Ishikawa (cell line): ENCODE measurements around the gene ENO3.
A peak's percentile ranks its signal among the peaks of the same experiment; 100 is the strongest.

ENCODE experiments used
- CEBPB ChIP-seq: IDR thresholded peaks from 2 replicates; pipeline ENCODE4 v1.6.1; 2012
- CREB1 ChIP-seq: IDR thresholded peaks from 2 replicates; pipeline ENCODE4 v1.6.1; 2012; ENCODE audit warnings: low read depth
- EGR1 ChIP-seq: IDR thresholded peaks from 2 replicates; pipeline ENCODE4 v1.6.1; 2012
- EP300 ChIP-seq: IDR thresholded peaks from 2 replicates; pipeline ENCODE4 v1.6.1; 2012; ENCODE audit warnings: borderline replicate concordance
- FOXM1 ChIP-seq: IDR thresholded peaks from 2 replicates; pipeline ENCODE4 v1.6.1; 2012; ENCODE audit warnings: low read depth, borderline replicate concordance
- NFIC ChIP-seq: IDR thresholded peaks from 2 replicates; pipeline ENCODE4 v1.6.1; 2012
- RAD21 ChIP-seq: IDR thresholded peaks from 2 replicates; pipeline ENCODE4 v1.6.1; 2012; ENCODE audit warnings: low read depth
- TAF1 ChIP-seq: IDR thresholded peaks from 2 replicates; pipeline ENCODE4 v1.6.1; 2012; ENCODE audit warnings: low read depth, mild to moderate bottlenecking
- TCF12 ChIP-seq: IDR thresholded peaks from 2 replicates; pipeline ENCODE4 v1.6.1; 2012; ENCODE audit warnings: low read depth
- TEAD4 ChIP-seq: IDR thresholded peaks from 2 replicates; pipeline ENCODE4 v1.6.1; 2012
- YY1 ChIP-seq: IDR thresholded peaks from 2 replicates; pipeline ENCODE4 v1.6.1; 2012; ENCODE audit warnings: low read depth
- ZBTB7A ChIP-seq: IDR thresholded peaks from 2 replicates; pipeline ENCODE4 v1.6.1; 2012; ENCODE audit warnings: low read depth
- TF ChIP-seq, protein P1 (sequence below): IDR thresholded peaks from 2 replicates; pipeline ENCODE4 v1.6.1; 2012
- TF ChIP-seq, protein P2 (sequence below): IDR thresholded peaks from 2 replicates; pipeline ENCODE4 v1.6.1; 2012; ENCODE audit warnings: low read depth, mild to moderate bottlenecking
- TF ChIP-seq, protein P3 (sequence below): IDR thresholded peaks from 2 replicates; pipeline ENCODE4 v1.6.1; 2012

Gene ENO3

DNA sequence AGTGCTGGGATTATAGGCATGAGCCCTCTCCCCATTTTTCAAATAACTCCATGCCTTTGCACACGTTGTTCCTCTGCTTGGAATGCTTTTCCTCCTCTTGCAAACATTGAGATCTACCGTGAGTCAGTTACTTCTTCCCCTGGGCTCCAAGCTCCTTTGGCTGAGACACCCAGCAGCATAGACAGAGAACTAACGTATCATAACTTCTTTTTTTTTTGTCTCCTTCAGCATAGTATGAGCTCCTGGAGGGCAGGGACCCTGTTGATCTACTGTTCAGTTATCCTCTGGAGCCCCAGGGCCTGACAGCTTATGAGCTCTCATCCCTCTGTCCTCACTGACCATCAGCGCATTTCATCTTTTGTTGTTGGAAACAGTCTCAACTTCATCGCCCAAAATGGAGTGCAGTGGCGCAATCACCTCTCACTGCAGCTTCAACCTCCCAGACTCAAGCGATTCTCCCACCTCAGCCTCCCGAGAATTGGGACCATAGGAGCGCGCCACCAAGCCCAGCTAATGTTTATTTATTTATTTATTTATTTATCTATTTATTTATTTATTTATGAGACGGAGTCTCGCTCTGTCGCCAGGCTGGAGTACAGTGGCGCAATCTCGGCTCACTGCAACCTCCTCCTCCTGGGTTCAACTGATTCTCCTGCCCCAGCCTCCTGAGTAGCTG, 14.5 kb downstream of the ENO3 start:
- TF ChIP-seq TEAD4 (no peak), TAF1 (no peak), TCF12 (no peak), CREB1 (no peak), EGR1 (no peak), FOXM1 (no peak), CEBPB (no peak), NFIC (no peak), RAD21 (no peak), ZBTB7A (no peak), EP300 (no peak), YY1 (no peak)
- TF ChIP-seq, protein P1, sequence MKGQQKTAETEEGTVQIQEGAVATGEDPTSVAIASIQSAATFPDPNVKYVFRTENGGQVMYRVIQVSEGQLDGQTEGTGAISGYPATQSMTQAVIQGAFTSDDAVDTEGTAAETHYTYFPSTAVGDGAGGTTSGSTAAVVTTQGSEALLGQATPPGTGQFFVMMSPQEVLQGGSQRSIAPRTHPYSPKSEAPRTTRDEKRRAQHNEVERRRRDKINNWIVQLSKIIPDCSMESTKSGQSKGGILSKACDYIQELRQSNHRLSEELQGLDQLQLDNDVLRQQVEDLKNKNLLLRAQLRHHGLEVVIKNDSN = no peak
- TF ChIP-seq, protein P2, sequence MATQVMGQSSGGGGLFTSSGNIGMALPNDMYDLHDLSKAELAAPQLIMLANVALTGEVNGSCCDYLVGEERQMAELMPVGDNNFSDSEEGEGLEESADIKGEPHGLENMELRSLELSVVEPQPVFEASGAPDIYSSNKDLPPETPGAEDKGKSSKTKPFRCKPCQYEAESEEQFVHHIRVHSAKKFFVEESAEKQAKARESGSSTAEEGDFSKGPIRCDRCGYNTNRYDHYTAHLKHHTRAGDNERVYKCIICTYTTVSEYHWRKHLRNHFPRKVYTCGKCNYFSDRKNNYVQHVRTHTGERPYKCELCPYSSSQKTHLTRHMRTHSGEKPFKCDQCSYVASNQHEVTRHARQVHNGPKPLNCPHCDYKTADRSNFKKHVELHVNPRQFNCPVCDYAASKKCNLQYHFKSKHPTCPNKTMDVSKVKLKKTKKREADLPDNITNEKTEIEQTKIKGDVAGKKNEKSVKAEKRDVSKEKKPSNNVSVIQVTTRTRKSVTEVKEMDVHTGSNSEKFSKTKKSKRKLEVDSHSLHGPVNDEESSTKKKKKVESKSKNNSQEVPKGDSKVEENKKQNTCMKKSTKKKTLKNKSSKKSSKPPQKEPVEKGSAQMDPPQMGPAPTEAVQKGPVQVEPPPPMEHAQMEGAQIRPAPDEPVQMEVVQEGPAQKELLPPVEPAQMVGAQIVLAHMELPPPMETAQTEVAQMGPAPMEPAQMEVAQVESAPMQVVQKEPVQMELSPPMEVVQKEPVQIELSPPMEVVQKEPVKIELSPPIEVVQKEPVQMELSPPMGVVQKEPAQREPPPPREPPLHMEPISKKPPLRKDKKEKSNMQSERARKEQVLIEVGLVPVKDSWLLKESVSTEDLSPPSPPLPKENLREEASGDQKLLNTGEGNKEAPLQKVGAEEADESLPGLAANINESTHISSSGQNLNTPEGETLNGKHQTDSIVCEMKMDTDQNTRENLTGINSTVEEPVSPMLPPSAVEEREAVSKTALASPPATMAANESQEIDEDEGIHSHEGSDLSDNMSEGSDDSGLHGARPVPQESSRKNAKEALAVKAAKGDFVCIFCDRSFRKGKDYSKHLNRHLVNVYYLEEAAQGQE = no peak
- TF ChIP-seq, protein P3, sequence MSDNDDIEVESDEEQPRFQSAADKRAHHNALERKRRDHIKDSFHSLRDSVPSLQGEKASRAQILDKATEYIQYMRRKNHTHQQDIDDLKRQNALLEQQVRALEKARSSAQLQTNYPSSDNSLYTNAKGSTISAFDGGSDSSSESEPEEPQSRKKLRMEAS = no peak

DNA sequence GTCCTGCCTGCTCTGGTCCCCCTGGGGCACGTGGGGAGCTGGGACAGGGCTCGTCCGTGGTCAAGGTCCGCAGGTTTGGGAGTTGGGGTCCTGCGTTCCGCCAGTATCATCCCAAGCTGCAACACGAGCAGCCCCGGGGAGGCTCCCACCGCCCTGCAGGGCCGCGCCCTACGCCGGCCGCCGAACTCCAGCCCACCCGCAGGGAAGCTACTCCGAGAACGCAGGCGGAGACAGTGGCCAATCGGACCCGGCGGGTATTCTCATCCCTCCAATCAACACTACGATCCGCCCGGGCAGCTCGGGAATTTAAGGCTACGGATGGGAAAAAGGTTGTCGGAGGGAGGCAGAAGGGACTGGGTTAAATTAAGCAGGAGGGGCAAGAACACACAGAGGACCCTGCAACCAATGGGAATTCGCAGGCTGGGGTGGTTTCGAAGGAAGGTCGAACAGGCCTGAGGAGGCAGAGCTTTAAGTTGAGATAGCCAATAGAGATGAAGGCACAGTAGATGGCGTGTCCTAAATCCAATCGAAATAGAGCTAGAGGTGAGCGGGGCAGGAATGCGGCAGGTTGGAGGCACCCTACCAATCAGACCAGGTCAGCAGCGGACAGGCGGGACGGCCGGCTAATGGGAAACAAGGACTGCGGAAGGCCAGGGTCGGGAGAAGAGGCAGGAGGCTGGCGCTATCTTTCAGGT, 16.1 kb downstream of the ENO3 start:
- peak; percentile 87 for TF ChIP-seq TEAD4
- TF ChIP-seq TAF1 = peak; percentile 82
- TF ChIP-seq EGR1 = no peak
- TF ChIP-seq, protein P1 = peak; percentile 34; the same call in 1 of the 2 replicates
- TF ChIP-seq NFIC = no peak
- TF ChIP-seq ZBTB7A = peak; percentile 66; the same call in 1 of the 2 replicates
- TF ChIP-seq CREB1 = no peak
- TF ChIP-seq TCF12 = 0 out of 2 replicates have a peak, but pooled peaks have one; percentile 42
- TF ChIP-seq RAD21 = no peak
- no peak for TF ChIP-seq CEBPB
- peak; percentile 50; the same call in 1 of the 2 replicates for TF ChIP-seq FOXM1
- TF ChIP-seq, protein P3 = peak; percentile 72
- TF ChIP-seq EP300 = peak; percentile 24; the same call in 1 of the 2 replicates
- TF ChIP-seq, protein P2 = no peak
- no peak for TF ChIP-seq YY1

DNA sequence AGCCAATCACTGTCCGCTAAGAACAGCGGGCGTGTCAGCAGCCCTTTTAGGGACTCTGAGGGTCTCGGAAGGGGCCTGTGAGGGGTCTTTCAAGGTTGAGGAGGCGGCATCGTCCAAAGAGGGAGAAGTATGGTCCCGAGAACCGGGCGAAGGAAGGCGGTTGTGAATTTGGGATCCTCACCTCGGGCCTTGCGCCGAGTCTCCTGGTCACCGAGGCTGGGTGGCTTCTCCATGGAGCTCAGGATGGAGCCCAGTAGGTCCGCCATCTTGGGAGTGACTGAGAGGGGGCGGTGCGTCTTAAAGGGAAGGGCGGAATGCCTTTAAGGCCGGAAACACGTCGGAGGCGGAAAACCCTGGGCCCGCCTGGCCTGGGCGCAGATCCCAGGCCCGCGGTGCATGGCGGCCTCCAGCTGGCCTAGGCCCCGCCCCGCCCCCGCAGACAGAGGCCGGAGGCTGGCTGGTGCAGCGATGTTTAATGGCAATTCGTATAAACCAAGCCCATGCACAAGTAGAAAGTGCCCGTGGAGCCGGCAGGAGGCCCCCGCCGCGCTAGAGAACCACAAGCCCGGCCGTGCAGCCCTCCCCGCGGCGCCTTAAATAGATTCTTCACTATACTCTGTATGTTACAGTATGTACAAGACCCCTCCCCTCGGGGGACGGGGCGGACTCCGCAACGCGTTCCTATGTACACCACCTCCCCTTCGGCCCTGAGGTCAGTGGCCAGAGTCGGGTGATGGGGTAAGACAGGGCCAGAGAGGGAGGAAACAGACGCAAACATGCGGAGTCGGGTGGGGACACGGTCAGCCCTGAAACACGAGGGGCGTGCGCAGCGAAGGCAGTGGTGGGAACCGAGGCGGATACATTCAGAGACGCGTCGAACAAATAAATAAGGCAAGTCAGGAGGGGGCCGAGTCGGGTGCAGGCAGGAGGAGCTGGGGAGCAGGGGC, 16.9 kb downstream of the ENO3 start, which contains the start of gene SPAG7:
SPAG7 (minus strand) TSS at position 279 of the 947 bp plus-strand sequence; CDS start at position 266, 13 bp downstream.
- TF ChIP-seq, protein P3 = peak; percentile 76
- TF ChIP-seq EP300 (0 out of 2 replicates have a peak, but pooled peaks have one; percentile 23), CREB1 (no peak), TCF12 (peak; percentile 57; the same call in 1 of the 2 replicates), RAD21 (peak; percentile 48; the same call in 1 of the 2 replicates), TEAD4 (no peak; the same call in 1 of the 2 replicates), CEBPB (no peak), ZBTB7A (peak; percentile 97), NFIC (peak; percentile 67), FOXM1 (no peak), TAF1 (peak; percentile 92), EGR1 (peak; percentile 88), YY1 (peak; percentile 96)
- TF ChIP-seq, protein P1 = no peak
- TF ChIP-seq, protein P2 = no peak
